SK-N-SH treated with all-trans-retinoic acid at 6 μM for 48 hours (cell line): ENCODE results near the gene PPP1R27.

Experiments
- CREB5 ChIP-seq: fragments of 250-450 bp; sonication (Bioruptor Pico); IDR thresholded peaks from 2 replicates; pipeline ENCODE4 v1.5.1; 2020; ENCODE audit warnings: low read depth, mild to moderate bottlenecking, moderate library complexity
- CSDC2 ChIP-seq: fragments of 250-450 bp; sonication (Bioruptor Pico); IDR thresholded peaks from 2 replicates; pipeline ENCODE4 v1.5.0; 2020; ENCODE audit warnings: mild to moderate bottlenecking, moderate library complexity
- CSRNP3 ChIP-seq: fragments of 250-450 bp; sonication (Bioruptor Pico); IDR thresholded peaks from 2 replicates; pipeline ENCODE4 v1.5.1; 2021; ENCODE audit warnings: mild to moderate bottlenecking, moderate library complexity
- ESRRG ChIP-seq: fragments of 250-450 bp; sonication (Bioruptor Pico); IDR thresholded peaks from 2 replicates; pipeline ENCODE4 v1.6.1; 2021; ENCODE audit warnings: mild to moderate bottlenecking
- OSR1 ChIP-seq: fragments of 250-450 bp; sonication (Bioruptor Pico); IDR thresholded peaks from 2 replicates; pipeline ENCODE4 v1.8.0; 2022; ENCODE audit warnings: moderate library complexity, mild to moderate bottlenecking, inconsistent platforms
- PPARA ChIP-seq: fragments of 250-450 bp; sonication (Bioruptor Pico); IDR thresholded peaks from 2 replicates; pipeline ENCODE4 v1.5.0; 2020; ENCODE audit warnings: mild to moderate bottlenecking, borderline replicate concordance
- TSHZ2 ChIP-seq: fragments of 250-450 bp; sonication (Bioruptor Pico); IDR thresholded peaks from 2 replicates; pipeline ENCODE4 v1.5.0; 2020; ENCODE audit warnings: mild to moderate bottlenecking, moderate library complexity
- ZC3H10 ChIP-seq: fragments of 250-450 bp; sonication (Bioruptor Pico); IDR thresholded peaks from 2 replicates; pipeline ENCODE4 v1.5.1; 2021; ENCODE audit warnings: mild to moderate bottlenecking, moderate library complexity
- ZFP3 ChIP-seq: fragments of 250-450 bp; sonication (Bioruptor Pico); IDR thresholded peaks from 2 replicates; pipeline ENCODE4 v1.5.0; 2020; ENCODE audit warnings: mild to moderate bottlenecking, moderate library complexity
- ZNF565 ChIP-seq: fragments of 450-650 bp; formaldehyde crosslinking; conservative IDR thresholded peaks from 2 replicates; pipeline ENCODE4 v1.5.0; 2020; ENCODE audit warnings: low read depth, mild to moderate bottlenecking, moderate library complexity
- ZNF8 ChIP-seq: fragments of 450-650 bp; formaldehyde crosslinking; IDR thresholded peaks from 2 replicates; pipeline ENCODE4 v1.5.0; 2020; ENCODE audit warnings: mild to moderate bottlenecking, moderate library complexity
- TF ChIP-seq, protein P1 (sequence below): fragments of 250-450 bp; sonication (Bioruptor Pico); IDR thresholded peaks from 2 replicates; pipeline ENCODE4 v1.8.0; 2021; ENCODE audit warnings: low read depth, mild to moderate bottlenecking, moderate library complexity, borderline replicate concordance

- TF ChIP-seq ESRRG (CRISPR knock-in tag) = no peak
- TF ChIP-seq ZFP3 (CRISPR knock-in tag) = no peak
- TF ChIP-seq CREB5 (CRISPR knock-in tag) = no peak
- TF ChIP-seq CSRNP3 (CRISPR knock-in tag) = no peak
- TF ChIP-seq CSDC2 (CRISPR knock-in tag) = no peak
- TF ChIP-seq ZC3H10 (CRISPR knock-in tag) = no peak
- no peak for TF ChIP-seq OSR1
- TF ChIP-seq TSHZ2 = no peak
- no peak for TF ChIP-seq ZNF565 (CRISPR knock-in tag)
- no peak for TF ChIP-seq PPARA (CRISPR knock-in tag)
- TF ChIP-seq ZNF8 = no peak
- TF ChIP-seq, protein P1, sequence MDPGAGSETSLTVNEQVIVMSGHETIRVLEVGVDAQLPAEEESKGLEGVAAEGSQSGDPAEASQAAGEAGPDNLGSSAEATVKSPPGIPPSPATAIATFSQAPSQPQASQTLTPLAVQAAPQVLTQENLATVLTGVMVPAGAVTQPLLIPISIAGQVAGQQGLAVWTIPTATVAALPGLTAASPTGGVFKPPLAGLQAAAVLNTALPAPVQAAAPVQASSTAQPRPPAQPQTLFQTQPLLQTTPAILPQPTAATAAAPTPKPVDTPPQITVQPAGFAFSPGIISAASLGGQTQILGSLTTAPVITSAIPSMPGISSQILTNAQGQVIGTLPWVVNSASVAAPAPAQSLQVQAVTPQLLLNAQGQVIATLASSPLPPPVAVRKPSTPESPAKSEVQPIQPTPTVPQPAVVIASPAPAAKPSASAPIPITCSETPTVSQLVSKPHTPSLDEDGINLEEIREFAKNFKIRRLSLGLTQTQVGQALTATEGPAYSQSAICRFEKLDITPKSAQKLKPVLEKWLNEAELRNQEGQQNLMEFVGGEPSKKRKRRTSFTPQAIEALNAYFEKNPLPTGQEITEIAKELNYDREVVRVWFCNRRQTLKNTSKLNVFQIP (CRISPR knock-in tag) = no peak
These were observed 12.2 kb upstream of the PPP1R27 start for GRCh38 chr17:81846743-81847689.
